Upper lobe of right lung (tissue), 1 donor: ENCODE data around the gene CD101. TPM values are rescaled to one million over a fixed set of nuclear protein-coding genes. Genes with fewer than 3 reads are reported as not detected.

Source experiments
- ATAC-seq: fragments of 200-7000 bp; cut with Tn5 transposase; one replicate; pipeline ENCODE4 v1.9.1; 2020; ENCODE audit warnings: mild to moderate bottlenecking, moderate library complexity
- DNase-seq: peaks from one replicate; pipeline ENCODE4 v3.0.0-alpha.2; 2020
- H3K27ac ChIP-seq: fragments of 200-600 bp; one replicate; pipeline ENCODE4 v1.8.0; 2022
- H3K27me3 ChIP-seq: fragments of 200-600 bp; one replicate; pipeline ENCODE4 v1.8.0; 2022; ENCODE audit warnings: mild to moderate bottlenecking
- H3K36me3 ChIP-seq: fragments of 200-600 bp; one replicate; pipeline ENCODE4 v1.8.0; 2022
- H3K4me1 ChIP-seq: fragments of 200-600 bp; one replicate; pipeline ENCODE4 v1.8.0; 2022
- H3K4me3 ChIP-seq: fragments of 200-600 bp; one replicate; pipeline ENCODE4 v1.8.0; 2022; ENCODE audit warnings: mild to moderate bottlenecking
- H3K9me3 ChIP-seq: fragments of 200-600 bp; one replicate; pipeline ENCODE4 v1.8.0; 2022
- intact Hi-C: fragments of 100-400 bp; cut with DNase I; formaldehyde crosslinking; loops from one replicate; pipeline ENCODE4 v1.11.0; 2022
- total RNA-seq: library from RNA; stranded (reverse); fragmentation: NEBNext Ultra II Directional; extraction: Animal tissue kit (Norgen Biotek cat#: 25700); gene quantifications from one replicate; pipeline ENCODE4 v1.2.1, GENCODE V29; 2021
- TF ChIP-seq, protein P1 (sequence below): fragments of 200-600 bp; IDR thresholded peaks from one replicate; pipeline ENCODE4 v1.8.0; 2022; ENCODE audit warnings: antibody characterized with exemption
- donor health status: DM: no; HTN: yes; CAD: no; lungs with severe emphysema.

The CD101 gene
- total RNA-seq, 1 donor from 2014 or later: 37.4 TPM

DNA sequence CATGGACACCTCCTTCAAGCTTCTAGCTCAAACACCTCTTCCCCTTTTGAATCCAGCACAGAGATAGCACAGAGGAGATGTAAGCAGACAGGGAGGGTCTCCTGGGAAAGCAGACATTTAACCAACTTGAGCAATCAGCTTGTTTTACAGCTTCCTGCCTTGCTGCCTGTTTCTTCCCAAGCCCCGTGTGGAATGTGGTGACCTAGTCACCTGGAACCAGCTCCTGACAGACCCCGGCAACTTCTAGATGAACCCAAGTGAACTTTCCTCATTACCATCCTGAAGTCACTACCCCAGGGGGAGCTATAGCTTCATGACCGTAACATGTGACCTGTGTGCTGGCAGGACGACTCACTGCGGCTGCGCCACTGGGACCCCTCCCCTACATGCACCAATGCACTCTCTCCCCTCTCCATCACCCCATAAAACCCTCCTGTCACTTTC, 34.5 kb downstream of the CD101 start:
- Histone ChIP-seq H3K27ac (no peak overlapping the region), H3K4me3 (no peak overlapping the region), H3K27me3 (no peaks in the 10 kb centered on the region), H3K36me3 (no peaks in the 10 kb centered on the region), H3K9me3 (no peaks in the 10 kb centered on the region), H3K4me1 (no peaks in the 10 kb centered on the region)
- intact Hi-C loops: no loop called here
- no peak for ATAC-seq
- DNase-seq: no peak
- TF ChIP-seq, protein P1, sequence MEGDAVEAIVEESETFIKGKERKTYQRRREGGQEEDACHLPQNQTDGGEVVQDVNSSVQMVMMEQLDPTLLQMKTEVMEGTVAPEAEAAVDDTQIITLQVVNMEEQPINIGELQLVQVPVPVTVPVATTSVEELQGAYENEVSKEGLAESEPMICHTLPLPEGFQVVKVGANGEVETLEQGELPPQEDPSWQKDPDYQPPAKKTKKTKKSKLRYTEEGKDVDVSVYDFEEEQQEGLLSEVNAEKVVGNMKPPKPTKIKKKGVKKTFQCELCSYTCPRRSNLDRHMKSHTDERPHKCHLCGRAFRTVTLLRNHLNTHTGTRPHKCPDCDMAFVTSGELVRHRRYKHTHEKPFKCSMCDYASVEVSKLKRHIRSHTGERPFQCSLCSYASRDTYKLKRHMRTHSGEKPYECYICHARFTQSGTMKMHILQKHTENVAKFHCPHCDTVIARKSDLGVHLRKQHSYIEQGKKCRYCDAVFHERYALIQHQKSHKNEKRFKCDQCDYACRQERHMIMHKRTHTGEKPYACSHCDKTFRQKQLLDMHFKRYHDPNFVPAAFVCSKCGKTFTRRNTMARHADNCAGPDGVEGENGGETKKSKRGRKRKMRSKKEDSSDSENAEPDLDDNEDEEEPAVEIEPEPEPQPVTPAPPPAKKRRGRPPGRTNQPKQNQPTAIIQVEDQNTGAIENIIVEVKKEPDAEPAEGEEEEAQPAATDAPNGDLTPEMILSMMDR: no peak

GRCh38 chr1:117037802-117038201, 36.2 kb downstream of the CD101 start:
- ATAC-seq (no peak), DNase-seq (no peak)
- no peaks in the 10 kb centered on the region for H3K27me3 ChIP-seq
- H3K4me1 ChIP-seq: no peaks in the 10 kb centered on the region
- no peaks in the 10 kb centered on the region for H3K9me3 ChIP-seq
- H3K4me3 ChIP-seq: no peak overlapping the region
- H3K36me3 ChIP-seq: no peaks in the 10 kb centered on the region
- TF ChIP-seq, protein P1: no peak
- intact Hi-C loops: no loop called here
- no peak overlapping the region for H3K27ac ChIP-seq

- Histone ChIP-seq H3K36me3 (no peaks in the 10 kb centered on the region), H3K4me3 (no peak overlapping the region), H3K27ac (no peak overlapping the region), H3K4me1 (no peaks in the 10 kb centered on the region), H3K9me3 (no peaks in the 10 kb centered on the region), H3K27me3 (no peaks in the 10 kb centered on the region)
- ATAC-seq (no peak), DNase-seq (no peak)
- intact Hi-C loops: no loop called here
- TF ChIP-seq, protein P1: no peak
Measured at GRCh38 chr1:117038236-117038635, 36.7 kb downstream of the CD101 start.

GRCh38 chr1:117044217-117044616, 42.7 kb downstream of the CD101 start:
- H3K9me3 ChIP-seq: no peaks in the 10 kb centered on the region
- H3K27ac ChIP-seq: no peak overlapping the region
- intact Hi-C loops: no loop called here
- H3K4me1 ChIP-seq: no peaks in the 10 kb centered on the region
- TF ChIP-seq, protein P1: no peak
- ATAC-seq: no peak
- DNase-seq: no peak
- no peak overlapping the region for H3K4me3 ChIP-seq
- H3K27me3 ChIP-seq: no peaks in the 10 kb centered on the region
- H3K36me3 ChIP-seq: no peaks in the 10 kb centered on the region

- intact Hi-C loops: no loop called here
- H3K9me3 ChIP-seq: no peaks in the 10 kb centered on the region
- ATAC-seq: no peak
- TF ChIP-seq, protein P1: no peak
- H3K4me3 ChIP-seq: no peak overlapping the region
- no peak for DNase-seq
- no peaks in the 10 kb centered on the region for H3K27me3 ChIP-seq
- H3K27ac ChIP-seq: no peak overlapping the region
- H3K4me1 ChIP-seq: peaks cover 2% of the 10 kb centered on the region
- H3K36me3 ChIP-seq: no peaks in the 10 kb centered on the region
Measured at GRCh38 chr1:117045644-117046043, 44.1 kb downstream of the CD101 start.

DNA sequence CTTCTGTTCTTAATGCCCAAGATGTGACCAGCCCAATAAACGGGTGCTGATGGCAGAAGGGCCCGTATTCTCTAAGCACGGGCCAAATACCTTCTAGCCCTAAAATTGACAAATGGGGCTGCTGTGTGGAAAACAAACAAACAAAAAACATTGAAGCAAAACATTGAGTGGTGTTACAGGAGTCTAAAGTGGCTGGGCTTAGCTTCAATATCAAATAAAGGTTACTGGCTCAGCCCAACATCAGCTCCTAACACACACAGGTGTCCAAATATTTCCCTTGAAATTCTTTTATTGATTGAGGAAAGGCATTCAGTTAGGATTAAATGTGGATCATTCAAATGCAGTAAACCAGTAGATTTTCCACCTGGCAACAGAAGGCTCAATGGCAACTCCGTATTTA, 45.2 kb downstream of the CD101 start:
- Histone ChIP-seq H3K27me3 (no peaks in the 10 kb centered on the region), H3K4me1 (peaks cover 10% of the 10 kb centered on the region), H3K9me3 (no peaks in the 10 kb centered on the region), H3K36me3 (no peaks in the 10 kb centered on the region), H3K27ac (no peak overlapping the region), H3K4me3 (no peak overlapping the region)
- intact Hi-C loops: no loop called here
- no peak for DNase-seq
- ATAC-seq: no peak
- TF ChIP-seq, protein P1: no peak
